LNCaP clone FGC (cell line): Measurements from ENCODE around the gene DDB1.

Experiments used
- DNase-seq: peaks from one replicate; pipeline ENCODE4 v3.0.0-alpha.2; 2011; ENCODE audit warnings: low read depth
- H3K4me3 ChIP-seq: 2 replicates; pipeline ENCODE4 v1.5.1; 2011; ENCODE audit warnings: mild to moderate bottlenecking, low read depth, low read length, control low read depth
- CTCF ChIP-seq: IDR thresholded peaks from 2 replicates; pipeline ENCODE4 v1.5.1; 2012; ENCODE audit warnings: mild to moderate bottlenecking; ENCODE audit not compliant: control insufficient read depth, insufficient read depth; ENCODE audit errors: extremely low read depth

The DDB1 gene

GRCh38 chr11:61328351-61328750, 4.6 kb downstream of the DDB1 start:
- H3K4me3 ChIP-seq: no peak overlapping the region
- no peak for DNase-seq
- TF ChIP-seq CTCF: no peak

GRCh38 chr11:61327669-61328071, 5.2 kb downstream of the DDB1 start:
- H3K4me3 ChIP-seq: no peak overlapping the region

GRCh38 chr11:61325649-61326414, 7.1 kb downstream of the DDB1 start:
- peak overlapping the region; percentile 24; the same call in 1 of the 2 replicates for H3K4me3 ChIP-seq
- no peak for TF ChIP-seq CTCF
- DNase-seq: peak; percentile 65

More at GRCh38 chr11:61327669-61328071, 5.2 kb downstream of the DDB1 start:
- no peak for DNase-seq
- TF ChIP-seq CTCF: no peak

- no peak overlapping the region for H3K4me3 ChIP-seq
- no peak for DNase-seq
- no peak for TF ChIP-seq CTCF
These were observed 17.6 kb downstream of the DDB1 start for GRCh38 chr11:61315260-61315659.

- DNase-seq: no peak
- no peak overlapping the region for H3K4me3 ChIP-seq
- TF ChIP-seq CTCF: no peak
These were observed 22.2 kb downstream of the DDB1 start for GRCh38 chr11:61310749-61311148.

- no peak for TF ChIP-seq CTCF
- no peak for DNase-seq
- H3K4me3 ChIP-seq: no peak overlapping the region
These were observed 23.2 kb downstream of the DDB1 start for GRCh38 chr11:61309739-61310138.

- no peak overlapping the region for H3K4me3 ChIP-seq
- TF ChIP-seq CTCF: no peak
- DNase-seq: no peak
These were observed 23.8 kb downstream of the DDB1 start for GRCh38 chr11:61309141-61309540.
